Neural cell (in vitro differentiated cells): Measurements from ENCODE around the gene XIRP2. TPM values are rescaled to one million over a fixed set of nuclear protein-coding genes. Genes with fewer than 3 reads are reported as not detected.

Source experiments
- H2AFZ ChIP-seq: fragments of 200-600, 300-800 bp; sonication (generic), shearing (Covaris generic); 2 replicates; pipeline ENCODE4 v1.6.0; 2014; ENCODE audit warnings: low read depth, mild to moderate bottlenecking, antibody characterized with exemption, low read length, moderate library complexity
- H3F3A ChIP-seq: fragments of 200-600 bp; shearing (Covaris generic); 2 replicates; pipeline ENCODE4 v1.6.1; 2016; ENCODE audit warnings: mild to moderate bottlenecking, moderate library complexity, mixed read lengths, antibody characterized with exemption, low read length; ENCODE audit not compliant: insufficient read depth, poor library complexity, severe bottlenecking
- H3K27ac ChIP-seq: fragments of 200-600, 300-800 bp; sonication (generic), shearing (Covaris generic); 2 replicates; pipeline ENCODE4 v1.5.1; 2014; ENCODE audit warnings: mild to moderate bottlenecking, low read length, moderate library complexity
- H3K27me3 ChIP-seq: fragments of 300-800, 200-600 bp; sonication (generic), shearing (Covaris generic); 2 replicates; pipeline ENCODE4 v1.6.0; 2014; ENCODE audit warnings: mild to moderate bottlenecking, low read depth, low read length, moderate library complexity; ENCODE audit not compliant: insufficient read depth
- H3K36me3 ChIP-seq: fragments of 300-800, 200-600 bp; sonication (generic), shearing (Covaris generic); 2 replicates; pipeline ENCODE4 v1.5.1; 2014; ENCODE audit warnings: mild to moderate bottlenecking, antibody characterized with exemption, low read length, moderate library complexity; ENCODE audit not compliant: insufficient read depth
- H3K4me2 ChIP-seq: fragments of 300-800, 200-600 bp; sonication (generic), shearing (Covaris generic); 2 replicates; pipeline ENCODE4 v1.6.0; 2014; ENCODE audit warnings: mild to moderate bottlenecking, low read length
- H3K4me3 ChIP-seq: fragments of 300-800, 200-600 bp; sonication (generic), shearing (Covaris generic); 2 replicates; pipeline ENCODE4 v1.5.1; 2014; ENCODE audit warnings: mild to moderate bottlenecking, low read length, moderate library complexity
- H3K79me2 ChIP-seq: fragments of 200-600 bp; shearing (Covaris generic); replicated peaks from 2 replicates; pipeline ENCODE4 v1.6.0; 2014; ENCODE audit warnings: mild to moderate bottlenecking, low read length, moderate library complexity; ENCODE audit not compliant: insufficient read depth
- H3K9ac ChIP-seq: fragments of 300-800, 200-600 bp; sonication (generic), shearing (Covaris generic); 2 replicates; pipeline ENCODE4 v1.6.1; 2016; ENCODE audit warnings: mild to moderate bottlenecking, low read length, mixed read lengths
- H3K9me2 ChIP-seq: fragments of 200-600 bp; shearing (Covaris generic); 2 replicates; pipeline ENCODE4 v1.6.1; 2016; ENCODE audit warnings: mild to moderate bottlenecking, low read length, mixed read lengths; ENCODE audit not compliant: insufficient read depth
- H3K9me3 ChIP-seq: fragments of 200-600, 300-800 bp; sonication (generic), shearing (Covaris generic); 2 replicates; pipeline ENCODE4 v1.6.1; 2016; ENCODE audit warnings: mild to moderate bottlenecking, mixed run types, low read length, moderate library complexity, mixed read lengths
- H4K20me1 ChIP-seq: fragments of 200-600 bp; shearing (Covaris generic); 2 replicates; pipeline ENCODE4 v1.6.1; 2016; ENCODE audit warnings: mild to moderate bottlenecking, mixed run types; ENCODE audit not compliant: insufficient read depth
- EP300 ChIP-seq: fragments of 450-650 bp; conservative IDR thresholded peaks from 2 replicates; pipeline ENCODE4 v1.6.1; 2014; ENCODE audit warnings: antibody characterized with exemption, mild to moderate bottlenecking, moderate library complexity; ENCODE audit not compliant: poor library complexity, severe bottlenecking
- EZH2 ChIP-seq: fragments of 200-600, 300-800 bp; shearing (Covaris generic), sonication (generic); IDR thresholded peaks from 2 replicates; pipeline ENCODE4 v1.6.1; 2014; ENCODE audit warnings: antibody characterized with exemption, low read length, borderline replicate concordance, mild to moderate bottlenecking; ENCODE audit not compliant: insufficient read depth, poor library complexity, severe bottlenecking
- MXI1 ChIP-seq: fragments of 450-650 bp; conservative IDR thresholded peaks from 2 replicates; pipeline ENCODE4 v1.6.1; 2014; ENCODE audit warnings: antibody characterized with exemption, mild to moderate bottlenecking; ENCODE audit not compliant: poor library complexity, severe bottlenecking
- POLR2AphosphoS5 ChIP-seq: IDR thresholded peaks from 2 replicates; pipeline ENCODE4 v1.6.1; 2012
- RAD21 ChIP-seq: fragments of 450-650 bp; conservative IDR thresholded peaks from 2 replicates; pipeline ENCODE4 v1.6.1; 2014; ENCODE audit warnings: antibody characterized with exemption, mild to moderate bottlenecking, moderate library complexity
- SMC3 ChIP-seq: fragments of 450-650 bp; conservative IDR thresholded peaks from 2 replicates; pipeline ENCODE4 v1.6.1; 2014; ENCODE audit warnings: antibody characterized with exemption, mild to moderate bottlenecking, moderate library complexity; ENCODE audit not compliant: poor library complexity
- TAF1 ChIP-seq: IDR thresholded peaks from 2 replicates; pipeline ENCODE4 v1.6.1; 2012; ENCODE audit warnings: low read depth
- polyA plus RNA-seq: library from polyadenylated mRNA; depleted of rRNA; stranded (reverse); fragments of >200 nt; gene quantifications from 2 replicates; pipeline ENCODE4 v1.2.3, GENCODE V29; 2014
- TF ChIP-seq, protein P1 (sequence below): fragments of 450-650 bp; IDR thresholded peaks from 2 replicates; pipeline ENCODE4 v1.5.1; 2014; ENCODE audit warnings: antibody characterized with exemption, mild to moderate bottlenecking, moderate library complexity; ENCODE audit not compliant: poor library complexity, severe bottlenecking
- TF ChIP-seq, protein P2 (sequence below): IDR thresholded peaks from 2 replicates; pipeline ENCODE4 v1.6.1; 2012; ENCODE audit warnings: borderline replicate concordance

XIRP2 gene
- polyA plus RNA-seq, 1 donor from 2014 or later: not detected

DNA sequence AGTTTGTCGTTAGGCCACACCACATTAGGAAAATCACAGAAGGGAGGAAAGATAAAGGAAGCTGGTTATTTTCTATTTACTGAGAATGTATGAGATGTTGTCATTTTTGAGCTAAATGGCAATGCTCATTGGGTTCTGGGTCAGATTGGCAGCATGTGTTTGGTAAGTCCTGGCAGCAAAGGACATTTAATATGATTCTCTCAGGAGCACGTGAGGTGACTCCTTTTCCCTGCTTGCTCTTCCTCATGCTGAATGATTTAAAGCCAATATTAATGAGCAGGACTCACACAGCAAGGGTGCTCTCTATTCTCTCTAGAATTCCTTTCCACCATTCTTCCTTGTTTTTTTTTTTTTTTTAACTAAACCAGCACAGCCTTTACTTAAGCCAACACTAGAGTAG is 298.2 kb downstream of the XIRP2 start:
- TF ChIP-seq EZH2 (no peak), POLR2AphosphoS5 (no peak), EP300 (no peak), TAF1 (no peak), MXI1 (no peak), SMC3 (no peak), RAD21 (no peak)
- TF ChIP-seq, protein P1, sequence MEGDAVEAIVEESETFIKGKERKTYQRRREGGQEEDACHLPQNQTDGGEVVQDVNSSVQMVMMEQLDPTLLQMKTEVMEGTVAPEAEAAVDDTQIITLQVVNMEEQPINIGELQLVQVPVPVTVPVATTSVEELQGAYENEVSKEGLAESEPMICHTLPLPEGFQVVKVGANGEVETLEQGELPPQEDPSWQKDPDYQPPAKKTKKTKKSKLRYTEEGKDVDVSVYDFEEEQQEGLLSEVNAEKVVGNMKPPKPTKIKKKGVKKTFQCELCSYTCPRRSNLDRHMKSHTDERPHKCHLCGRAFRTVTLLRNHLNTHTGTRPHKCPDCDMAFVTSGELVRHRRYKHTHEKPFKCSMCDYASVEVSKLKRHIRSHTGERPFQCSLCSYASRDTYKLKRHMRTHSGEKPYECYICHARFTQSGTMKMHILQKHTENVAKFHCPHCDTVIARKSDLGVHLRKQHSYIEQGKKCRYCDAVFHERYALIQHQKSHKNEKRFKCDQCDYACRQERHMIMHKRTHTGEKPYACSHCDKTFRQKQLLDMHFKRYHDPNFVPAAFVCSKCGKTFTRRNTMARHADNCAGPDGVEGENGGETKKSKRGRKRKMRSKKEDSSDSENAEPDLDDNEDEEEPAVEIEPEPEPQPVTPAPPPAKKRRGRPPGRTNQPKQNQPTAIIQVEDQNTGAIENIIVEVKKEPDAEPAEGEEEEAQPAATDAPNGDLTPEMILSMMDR: no peak
- TF ChIP-seq, protein P2, sequence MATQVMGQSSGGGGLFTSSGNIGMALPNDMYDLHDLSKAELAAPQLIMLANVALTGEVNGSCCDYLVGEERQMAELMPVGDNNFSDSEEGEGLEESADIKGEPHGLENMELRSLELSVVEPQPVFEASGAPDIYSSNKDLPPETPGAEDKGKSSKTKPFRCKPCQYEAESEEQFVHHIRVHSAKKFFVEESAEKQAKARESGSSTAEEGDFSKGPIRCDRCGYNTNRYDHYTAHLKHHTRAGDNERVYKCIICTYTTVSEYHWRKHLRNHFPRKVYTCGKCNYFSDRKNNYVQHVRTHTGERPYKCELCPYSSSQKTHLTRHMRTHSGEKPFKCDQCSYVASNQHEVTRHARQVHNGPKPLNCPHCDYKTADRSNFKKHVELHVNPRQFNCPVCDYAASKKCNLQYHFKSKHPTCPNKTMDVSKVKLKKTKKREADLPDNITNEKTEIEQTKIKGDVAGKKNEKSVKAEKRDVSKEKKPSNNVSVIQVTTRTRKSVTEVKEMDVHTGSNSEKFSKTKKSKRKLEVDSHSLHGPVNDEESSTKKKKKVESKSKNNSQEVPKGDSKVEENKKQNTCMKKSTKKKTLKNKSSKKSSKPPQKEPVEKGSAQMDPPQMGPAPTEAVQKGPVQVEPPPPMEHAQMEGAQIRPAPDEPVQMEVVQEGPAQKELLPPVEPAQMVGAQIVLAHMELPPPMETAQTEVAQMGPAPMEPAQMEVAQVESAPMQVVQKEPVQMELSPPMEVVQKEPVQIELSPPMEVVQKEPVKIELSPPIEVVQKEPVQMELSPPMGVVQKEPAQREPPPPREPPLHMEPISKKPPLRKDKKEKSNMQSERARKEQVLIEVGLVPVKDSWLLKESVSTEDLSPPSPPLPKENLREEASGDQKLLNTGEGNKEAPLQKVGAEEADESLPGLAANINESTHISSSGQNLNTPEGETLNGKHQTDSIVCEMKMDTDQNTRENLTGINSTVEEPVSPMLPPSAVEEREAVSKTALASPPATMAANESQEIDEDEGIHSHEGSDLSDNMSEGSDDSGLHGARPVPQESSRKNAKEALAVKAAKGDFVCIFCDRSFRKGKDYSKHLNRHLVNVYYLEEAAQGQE: no peak
- Histone ChIP-seq H3K4me2 (no peak overlapping the region), H3K9me2 (no peaks in the 10 kb centered on the region), H3K79me2 (no peaks in the 10 kb centered on the region), H3K36me3 (no peaks in the 10 kb centered on the region), H3K27me3 (no peaks in the 10 kb centered on the region), H3K9me3 (no peaks in the 10 kb centered on the region), H3F3A (no peaks in the 10 kb centered on the region), H2AFZ (no peak overlapping the region), H3K4me3 (no peak overlapping the region), H3K27ac (no peak overlapping the region), H4K20me1 (no peaks in the 10 kb centered on the region), H3K9ac (no peak overlapping the region)

DNA sequence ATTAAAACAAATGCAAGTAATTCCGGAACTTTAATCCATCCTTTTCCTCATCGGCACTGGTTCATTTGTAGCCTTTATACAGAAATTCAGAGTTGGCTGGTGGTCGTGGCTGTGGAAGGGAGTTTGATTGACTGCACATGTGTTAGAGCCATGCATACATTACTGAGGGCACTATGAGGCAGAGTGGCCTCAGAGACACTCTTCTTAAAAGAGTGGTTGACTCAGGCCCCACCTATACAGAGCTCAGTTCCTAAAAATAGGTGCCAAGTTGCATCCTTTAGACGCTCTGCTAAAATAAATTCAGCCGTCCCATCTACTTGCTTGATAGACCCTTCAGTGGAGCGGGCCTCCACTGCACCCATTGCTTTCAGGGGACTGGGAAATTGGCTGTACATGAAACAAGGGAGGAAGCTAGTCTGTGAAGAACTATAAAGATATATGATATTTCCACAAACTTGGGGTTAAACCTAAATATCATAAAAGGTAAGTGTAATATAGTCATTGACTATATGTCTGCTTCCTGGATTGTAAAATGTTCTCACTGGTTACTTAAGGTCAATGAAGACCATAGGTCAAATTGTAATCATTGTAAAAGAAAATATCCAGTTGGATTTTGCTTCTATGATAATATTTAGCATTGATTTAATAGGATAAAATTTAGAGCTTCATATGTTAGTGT is 298.9 kb downstream of the XIRP2 start:
- Histone ChIP-seq H3K9me2 (no peaks in the 10 kb centered on the region), H3K27me3 (no peaks in the 10 kb centered on the region), H3K9ac (no peak overlapping the region), H2AFZ (no peak overlapping the region), H3K4me2 (no peak overlapping the region), H3K4me3 (no peak overlapping the region), H3K36me3 (no peaks in the 10 kb centered on the region), H3K27ac (no peak overlapping the region), H3K9me3 (no peaks in the 10 kb centered on the region), H4K20me1 (no peaks in the 10 kb centered on the region), H3K79me2 (no peaks in the 10 kb centered on the region), H3F3A (no peaks in the 10 kb centered on the region)
- TF ChIP-seq SMC3: no peak
- no peak for TF ChIP-seq EZH2
